K562 (cell line): Measurements from ENCODE around the gene PWWP2A. TPM values are rescaled to one million over a fixed set of nuclear protein-coding genes. Genes with fewer than 3 reads are reported as not detected.

Experiments used
- ATAC-seq: fragments of 200-7000 bp; cut with Tn5 transposase; 3 replicates; pipeline ENCODE4 v1.9.1; 2020; ENCODE audit warnings: moderate library complexity
- BruUV-seq: library from RNA; stranded (reverse); fragments of 400-500 nt; replicated peaks from 2 replicates; lab custom pipeline; 2021; lab: Mats Ljungman, UMichigan
- CTCF ChIA-PET: fragments of 300-600 bp; formaldehyde crosslinking; extraction: SDS; loops from one replicate; lab custom pipeline; 2021; ENCODE audit warnings: low intra/inter-chr PET ratio; lab: Yijun Ruan, JAX
- POLR2A ChIA-PET: fragments of 300-600, 350-650 bp; sonication (Branson Sonifier 250); formaldehyde crosslinking; extraction: SDS; loops from one replicate; lab custom pipeline; 2021; ENCODE audit warnings: antibody characterized with exemption, inconsistent platforms; lab: Yijun Ruan, JAX
- DNase-seq, 4 experiments: peaks; one replicate each; pipeline versions ENCODE4 v3.0.0 to v3.0.0-alpha.2; 2011 to 2018; ENCODE audit warnings: low spot score in 3 of 4, mixed read lengths in 3 of 4; ENCODE audit errors: extremely low read depth in 1 of 4
- FAIRE-seq: peaks from 2 replicates; lab custom pipeline; 2011; peaks lifted over from hg19 to GRCh38; lab: Jason Lieb, UNC
- H2AFZ ChIP-seq: 2 replicates; pipeline ENCODE4 v1.6.0; 2011; ENCODE audit warnings: low read depth, low read length, control low read depth, inconsistent platforms
- H3K27ac ChIP-seq: fragments of 200-600 bp; 3 replicates; pipeline ENCODE4 v1.8.0; 2011; ENCODE audit warnings: low read depth, mild to moderate bottlenecking, control low read depth, inconsistent platforms, low read length, moderate library complexity, mixed read lengths; ENCODE audit errors: extremely low read depth
- H3K27me3 ChIP-seq, 2 experiments: fragments of 300-600 bp in 1 of 2; 2 replicates in 1 of 2; 3 replicates in 1 of 2; pipeline versions ENCODE4 v1.6.0 to v1.8.0; 2011; ENCODE audit warnings: inconsistent platforms in 2 of 2, low read length in 2 of 2, mild to moderate bottlenecking in 1 of 2, mixed read lengths in 1 of 2, moderate library complexity in 1 of 2; ENCODE audit not compliant: control insufficient read depth in 2 of 2, insufficient read depth in 2 of 2
- H3K36me3 ChIP-seq: fragments of 300-600 bp; 3 replicates; pipeline ENCODE4 v1.8.0; 2011; ENCODE audit warnings: mild to moderate bottlenecking, low read length, inconsistent platforms; ENCODE audit not compliant: control insufficient read depth, insufficient read depth
- H3K4me1 ChIP-seq, 2 experiments: fragments of 200-600 bp in 1 of 2; replicated peaks in 1 of 2; 2 replicates in 1 of 2; 3 replicates in 1 of 2; pipeline versions ENCODE4 v1.5.1 to v1.8.0; 2011; ENCODE audit warnings: inconsistent platforms in 2 of 2, low read length in 2 of 2, mild to moderate bottlenecking in 1 of 2, mixed read lengths in 1 of 2, moderate library complexity in 1 of 2; ENCODE audit not compliant: control insufficient read depth in 2 of 2, insufficient read depth in 2 of 2
- H3K4me2 ChIP-seq: 2 replicates; pipeline ENCODE4 v1.6.1; 2011; ENCODE audit warnings: low read length, control low read depth, inconsistent platforms, mixed read lengths; ENCODE audit not compliant: insufficient read depth
- H3K4me3 ChIP-seq: fragments of 200-600 bp; sonication (generic), shearing (Covaris generic); 2 replicates; pipeline ENCODE4 v1.5.1; 2016; ENCODE audit warnings: control low read depth, inconsistent platforms
- H3K79me2 ChIP-seq: fragments of 200-600 bp; 3 replicates; pipeline ENCODE4 v1.8.0; 2011; ENCODE audit warnings: low read length, inconsistent platforms; ENCODE audit not compliant: control insufficient read depth, insufficient read depth
- H3K9ac ChIP-seq, 2 experiments: 2 replicates each; pipeline versions ENCODE4 v1.6.0 to v1.6.1; 2011; ENCODE audit warnings: low read depth in 2 of 2, low read length in 2 of 2, control low read depth in 1 of 2, inconsistent platforms in 1 of 2, mild to moderate bottlenecking in 1 of 2, mixed read lengths in 1 of 2; ENCODE audit not compliant: insufficient read depth in 1 of 2
- H3K9me1 ChIP-seq: one replicate; pipeline ENCODE4 v1.6.0; 2011; ENCODE audit warnings: inconsistent platforms, mild to moderate bottlenecking, low read length, moderate library complexity; ENCODE audit not compliant: control insufficient read depth, insufficient read depth
- H3K9me3 ChIP-seq: replicated peaks from 2 replicates; pipeline ENCODE4 v1.5.1; 2011; ENCODE audit warnings: low read depth, low read length, inconsistent platforms; ENCODE audit not compliant: control insufficient read depth, insufficient read depth
- H4K20me1 ChIP-seq: replicated peaks from 2 replicates; pipeline ENCODE4 v1.6.1; 2011; ENCODE audit warnings: low read length, inconsistent platforms, mixed read lengths; ENCODE audit not compliant: control insufficient read depth, insufficient read depth
- CEBPB ChIP-seq: fragments of 450-650 bp; IDR thresholded peaks from 2 replicates; pipeline ENCODE4 v1.6.1; 2016; ENCODE audit warnings: missing genetic modification characterization, missing compliant biosample characterization
- CEBPG ChIP-seq, 3 experiments: fragments of 200-800 bp in 1 of 3; sonication (Bioruptor generic) in 1 of 3; sonication (generic) in 1 of 3; formaldehyde crosslinking in 1 of 3; IDR thresholded peaks in 2 of 3; conservative IDR thresholded peaks in 1 of 3; 2 replicates each; pipeline versions ENCODE4 v1.6.1 to v1.8.0; 2016 to 2022; ENCODE audit warnings: missing compliant biosample characterization in 2 of 3, missing genetic modification characterization in 2 of 3, mild to moderate bottlenecking in 1 of 3, missing genetic modification reagents in 1 of 3
- LCOR ChIP-seq: sonication (generic); formaldehyde crosslinking; IDR thresholded peaks from 2 replicates; pipeline ENCODE4 v1.8.0; 2022; ENCODE audit warnings: mild to moderate bottlenecking, missing genetic modification reagents
- MXI1 ChIP-seq: IDR thresholded peaks from 2 replicates; pipeline ENCODE4 v1.6.1; 2011; ENCODE audit warnings: low read depth, mild to moderate bottlenecking, improper control_type of control experiment, low read length
- SIRT6 ChIP-seq: IDR thresholded peaks from one replicate; pipeline ENCODE4 v1.6.1; 2012; ENCODE audit warnings: low read depth, mild to moderate bottlenecking, control low read depth, inconsistent platforms, low read length, moderate library complexity
- WGBS: fragments of 100-300 bp; shearing (Covaris generic); methylation state at CpG from one replicate; pipeline ENCODE4 v1.1.6; 2016; ENCODE audit warnings: low coverage, mixed read lengths; ENCODE audit not compliant: insufficient coverage; ENCODE audit errors: missing lambda C conversion rate; 5-methylcytosine and 5-hydroxymethylcytosine counted together
- in situ Hi-C: fragments of 300-500 bp; cut with MboI; formaldehyde crosslinking; loops from 4 replicates; pipeline ENCODE4 v1.15.0; 2018; ENCODE audit warnings: inconsistent platforms, mixed read lengths
- intact Hi-C: fragments of 100-400 bp; cut with micrococcal nuclease; formaldehyde crosslinking; loops from 2 replicates; pipeline ENCODE4 v1.14.2; 2022
- polyA plus RNA-seq, 8 experiments: library from polyadenylated mRNA; depleted of rRNA in 4 of 8; stranded (reverse) in 5 of 8; unstranded in 3 of 8; fragments of >200 nt; fragmentation: Nextera tagmentation in 2 of 8; fragmentation: Illumina TruSeq in 1 of 8; extraction: Ambion mirVana in 2 of 8; extraction: Trizol in 1 of 8; gene quantifications; 2 replicates each; pipeline versions ENCODE4 v1.2.1 to v1.2.3, GENCODE V29; 2011 to 2014; ENCODE audit warnings: inconsistent platforms in 1 of 8, missing spikeins in 1 of 8
- total RNA-seq, 7 experiments: library from RNA; depleted of rRNA in 6 of 7; stranded (reverse); fragments of >200 nt in 6 of 7; fragmentation: Illumina TruSeq in 2 of 7; extraction: Trizol in 2 of 7; gene quantifications; 2 replicates each; pipeline versions ENCODE4 v1.2.1 to v1.2.3, GENCODE V29; 2011 to 2021; ENCODE audit warnings: low replicate concordance in 1 of 7
- TF ChIP-seq, protein P1 (sequence below): sonication (generic); IDR thresholded peaks from 2 replicates; pipeline ENCODE4 v1.6.1; 2016
- TF ChIP-seq, protein P2 (sequence below): fragments of 150-350 bp; conservative IDR thresholded peaks from 2 replicates; pipeline ENCODE4 v1.6.1; 2014; ENCODE audit warnings: low read length

The PWWP2A gene
- total and polyA plus RNA-seq, 9 of the 15 experiments (the other 6 are each of a cell fraction or from before 2014, with no cell fraction given) = 2.7 to 26.3 (median 14.6) TPM

DNA sequence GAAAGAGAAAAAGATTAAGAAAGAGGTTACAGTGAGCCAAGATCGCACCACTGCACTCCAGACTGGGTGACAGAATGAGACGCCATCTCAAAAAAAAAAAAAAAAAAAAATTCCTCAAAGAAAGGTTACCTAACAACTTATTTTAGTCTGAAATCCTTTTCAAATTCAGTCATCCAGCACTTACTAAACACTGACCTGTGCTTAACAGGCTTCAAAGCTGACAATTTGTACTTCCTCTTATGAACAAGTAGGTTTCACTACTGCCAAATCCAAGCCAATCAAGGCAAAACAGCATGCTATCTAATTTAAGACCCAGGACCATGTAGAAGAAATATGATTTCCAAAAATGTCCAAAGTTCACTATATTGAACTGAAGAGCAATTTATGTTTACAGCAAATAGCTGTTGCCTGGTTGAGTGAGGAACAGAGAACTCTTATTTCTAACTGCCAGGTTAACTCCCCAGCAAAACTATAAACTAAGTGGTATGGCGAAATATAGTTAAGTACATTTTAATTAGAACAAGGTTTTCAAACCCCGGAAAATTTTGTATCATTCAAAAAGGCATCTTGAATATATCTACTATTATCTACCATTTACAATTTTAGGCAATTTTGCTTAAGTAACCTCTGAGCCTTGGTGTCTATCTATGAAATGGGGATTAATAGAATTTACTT lies 13.4 kb downstream of the PWWP2A start:
- CTCF ChIA-PET = interaction anchor here (0.7 kb wide), 1 partner anchor 139 kb away, joined by 4 read pairs; no protein-coding TSS in a partner anchor
- no peak overlapping the region for H2AFZ ChIP-seq
- ATAC-seq = peak; percentile 23; the same call in 1 of the 3 replicates
- BruUV-seq = no TSS peak
- no peak for DNase-seq
- 0 out of 3 replicates have a peak, but pooled peaks cover 8% of the 10 kb centered on the region for H3K79me2 ChIP-seq
- peaks cover 32% of the 10 kb centered on the region for H3K36me3 ChIP-seq
- in situ Hi-C loops = no loop called here
- no peaks in the 10 kb centered on the region for H3K27me3 ChIP-seq
- intact Hi-C loops = no loop called here
- H3K4me1 ChIP-seq = no peaks in the 10 kb centered on the region; a peak in 1 of 5 replicates
- peak overlapping the region; percentile 37; the same call in 1 of the 3 replicates for H3K27ac ChIP-seq
- WGBS = 91% methylated on average over 2 of the region's 4 CpGs
- FAIRE-seq = no peak
- no peaks in the 10 kb centered on the region for H4K20me1 ChIP-seq
- POLR2A ChIA-PET = interaction anchor here (0.9 kb wide), 1 partner anchor 13 kb away, joined by 3 read pairs; no protein-coding TSS in a partner anchor
- H3K9me1 ChIP-seq = no peaks in the 10 kb centered on the region
- no peak for TF ChIP-seq MXI1
- TF ChIP-seq, protein P1, sequence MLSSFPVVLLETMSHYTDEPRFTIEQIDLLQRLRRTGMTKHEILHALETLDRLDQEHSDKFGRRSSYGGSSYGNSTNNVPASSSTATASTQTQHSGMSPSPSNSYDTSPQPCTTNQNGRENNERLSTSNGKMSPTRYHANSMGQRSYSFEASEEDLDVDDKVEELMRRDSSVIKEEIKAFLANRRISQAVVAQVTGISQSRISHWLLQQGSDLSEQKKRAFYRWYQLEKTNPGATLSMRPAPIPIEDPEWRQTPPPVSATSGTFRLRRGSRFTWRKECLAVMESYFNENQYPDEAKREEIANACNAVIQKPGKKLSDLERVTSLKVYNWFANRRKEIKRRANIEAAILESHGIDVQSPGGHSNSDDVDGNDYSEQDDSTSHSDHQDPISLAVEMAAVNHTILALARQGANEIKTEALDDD = 0 out of 2 replicates have a peak, but pooled peaks have one; percentile 13
- no peak overlapping the region for H3K4me2 ChIP-seq
- H3K9me3 ChIP-seq = no peaks in the 10 kb centered on the region
- H3K4me3 ChIP-seq = no peak overlapping the region
- H3K9ac ChIP-seq = no peak overlapping the region

DNA sequence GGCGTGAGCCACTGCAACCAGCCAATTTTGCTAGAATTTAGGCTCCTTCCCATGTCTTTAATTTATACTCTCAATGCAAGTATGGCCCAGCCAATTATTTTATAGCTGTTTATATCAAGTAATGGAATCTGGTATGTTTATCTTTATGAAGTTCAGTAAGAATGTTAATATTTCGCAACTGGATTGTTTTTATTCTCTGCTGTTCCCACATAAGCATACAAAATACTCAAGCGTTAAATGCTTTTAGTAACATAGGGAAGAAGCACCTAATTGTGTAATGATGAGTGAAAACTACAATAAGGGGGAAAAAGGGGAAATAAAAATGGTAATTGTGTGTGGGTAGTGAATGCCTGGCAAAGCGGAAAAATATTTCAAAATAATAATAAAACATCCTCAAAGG lies 21.3 kb downstream of the PWWP2A start:
- WGBS = 99% methylated on average over 4 of the region's 4 CpGs
- CTCF ChIA-PET = no interaction called here

More for the DNA sequence above, 21.3 kb downstream of the PWWP2A start:
- Histone ChIP-seq H3K27me3 (no peaks in the 10 kb centered on the region), H3K9ac (no peak overlapping the region), H4K20me1 (no peaks in the 10 kb centered on the region), H3K36me3 (peaks cover 34% of the 10 kb centered on the region), H3K79me2 (peaks cover 3% of the 10 kb centered on the region; the same call in 1 of the 3 replicates), H3K9me1 (no peaks in the 10 kb centered on the region), H3K4me2 (no peak overlapping the region), H3K4me3 (no peak overlapping the region), H2AFZ (no peak overlapping the region), H3K27ac (no peak overlapping the region), H3K4me1 (no peaks in the 10 kb centered on the region), H3K9me3 (no peaks in the 10 kb centered on the region)
- TF ChIP-seq CEBPB = peak; percentile 59
- no peak for TF ChIP-seq LCOR (CRISPR knock-in tag)
- no peak for TF ChIP-seq CEBPG (CRISPR knock-in tag; IDR thresholded peaks at IDR 0.05)
- TF ChIP-seq CEBPG (tag; conservative IDR thresholded peaks at IDR 0.05 in 1 of 2, IDR thresholded peaks at IDR 0.05 in 1 of 2) = peak in 1 of 2 experiments; percentile 59; a peak in 2 of 4 replicates
- TF ChIP-seq SIRT6 = no peak
- TF ChIP-seq, protein P2, sequence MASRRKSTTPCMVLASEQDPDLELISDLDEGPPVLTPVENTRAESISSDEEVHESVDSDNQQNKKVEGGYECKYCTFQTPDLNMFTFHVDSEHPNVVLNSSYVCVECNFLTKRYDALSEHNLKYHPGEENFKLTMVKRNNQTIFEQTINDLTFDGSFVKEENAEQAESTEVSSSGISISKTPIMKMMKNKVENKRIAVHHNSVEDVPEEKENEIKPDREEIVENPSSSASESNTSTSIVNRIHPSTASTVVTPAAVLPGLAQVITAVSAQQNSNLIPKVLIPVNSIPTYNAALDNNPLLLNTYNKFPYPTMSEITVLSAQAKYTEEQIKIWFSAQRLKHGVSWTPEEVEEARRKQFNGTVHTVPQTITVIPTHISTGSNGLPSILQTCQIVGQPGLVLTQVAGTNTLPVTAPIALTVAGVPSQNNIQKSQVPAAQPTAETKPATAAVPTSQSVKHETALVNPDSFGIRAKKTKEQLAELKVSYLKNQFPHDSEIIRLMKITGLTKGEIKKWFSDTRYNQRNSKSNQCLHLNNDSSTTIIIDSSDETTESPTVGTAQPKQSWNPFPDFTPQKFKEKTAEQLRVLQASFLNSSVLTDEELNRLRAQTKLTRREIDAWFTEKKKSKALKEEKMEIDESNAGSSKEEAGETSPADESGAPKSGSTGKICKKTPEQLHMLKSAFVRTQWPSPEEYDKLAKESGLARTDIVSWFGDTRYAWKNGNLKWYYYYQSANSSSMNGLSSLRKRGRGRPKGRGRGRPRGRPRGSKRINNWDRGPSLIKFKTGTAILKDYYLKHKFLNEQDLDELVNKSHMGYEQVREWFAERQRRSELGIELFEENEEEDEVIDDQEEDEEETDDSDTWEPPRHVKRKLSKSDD = no peak
- in situ Hi-C loops (no loop called here), intact Hi-C loops (no loop called here)
- no TSS peak for BruUV-seq
- POLR2A ChIA-PET = no interaction called here
- no peak for FAIRE-seq
- ATAC-seq = no peak
- no peak for DNase-seq
